Ascending aorta (tissue), 2 donors: ENCODE data around the gene CLCC1. TPM values are rescaled to one million over a fixed set of nuclear protein-coding genes. Genes with fewer than 3 reads are reported as not detected.
A peak's percentile ranks its signal among the peaks of the same experiment; 100 is the strongest.
"Not testable (repeated sequence)": the region's sequence is repeated elsewhere in the genome, so short reads cannot be mapped to it uniquely, and the experiment has no call there.

Experiments
- DNase-seq, 2 donors: peaks; one replicate each; pipeline ENCODE4 v3.0.0-alpha.2; 2019; ENCODE audit warnings: low spot score in 2 of 2
- H3K27ac ChIP-seq, 2 donors: fragments of 200-600 bp; sonication (generic); one replicate each; pipeline ENCODE4 v1.5.1; 2016 to 2017; ENCODE audit warnings: mild to moderate bottlenecking in 1 of 2
- H3K27me3 ChIP-seq: fragments of 200-600 bp; sonication (generic); one replicate; pipeline ENCODE4 v1.5.1; 2017
- H3K36me3 ChIP-seq, 2 donors: fragments of 200-600 bp; sonication (generic); one replicate each; pipeline ENCODE4 v1.5.1; 2016
- H3K4me1 ChIP-seq, 2 donors: fragments of 200-600 bp; sonication (generic); one replicate each; pipeline ENCODE4 v1.5.1; 2016 to 2017; ENCODE audit warnings: mild to moderate bottlenecking in 1 of 2
- H3K4me3 ChIP-seq, 2 donors: fragments of 200-600 bp; sonication (generic); one replicate each; pipeline ENCODE4 v1.5.1; 2016 to 2017; ENCODE audit warnings: mild to moderate bottlenecking in 1 of 2
- H3K9me3 ChIP-seq, 2 donors: fragments of 200-600 bp; sonication (generic); one replicate each; pipeline ENCODE4 v1.5.1; 2016
- CTCF ChIP-seq, 3 experiments: fragments of 200-600 bp in 2 of 3; fragments of 450-650 bp in 1 of 3; sonication (generic) in 2 of 3; IDR thresholded peaks; one replicate each; pipeline ENCODE4 v1.5.1; 2016 to 2019; ENCODE audit warnings: antibody characterized with exemption in 3 of 3, mild to moderate bottlenecking in 1 of 3, moderate library complexity in 1 of 3
- intact Hi-C: fragments of 100-400 bp; cut with DNase I; formaldehyde crosslinking; loops from one replicate; pipeline ENCODE4 v1.15.1; 2023
- total RNA-seq: library from RNA; depleted of rRNA; stranded (reverse); fragments of >200 nt; gene quantifications from one replicate; pipeline ENCODE4 v1.1.0, GENCODE V29; 2016

The CLCC1 gene
- total RNA-seq, result 18.1 TPM

GRCh38 chr1:108963052-108963686 is at the start of gene CLCC1:
CLCC1 (minus strand) TSS chr1:108963484; CDS start chr1:108950437, 13,047 bp downstream.
- peak; percentile 71 to 96 for DNase-seq
- H3K36me3 ChIP-seq, result peaks cover 0 to 4% of the 10 kb centered on the region in 2 donors
- intact Hi-C loops, result loop anchor here (2.0 to 5.0 kb wide), 6 partner anchors 80 to 464 kb away; partner anchors contain the start of genes ELAPOR1, PSMA5, STXBP3 and WDR47
- no peaks in the 10 kb centered on the region for H3K27me3 ChIP-seq
- H3K4me1 ChIP-seq, result peaks cover 11 to 13% of the 10 kb centered on the region in 2 donors
- H3K4me3 ChIP-seq, result peak within 1 kb of the TSS; percentile 76 to 91
- H3K9me3 ChIP-seq, result no peaks in the 10 kb centered on the region
- TF ChIP-seq CTCF (IDR thresholded peaks at IDR 0.05), result no peak
- H3K27ac ChIP-seq, result peak within 1 kb of the TSS; percentile 93 to 97

GRCh38 chr1:109011335-109011734 is 48.1 kb upstream of the CLCC1 start:
- Histone ChIP-seq H3K36me3 (peaks cover 29 to 63% of the 10 kb centered on the region in 2 donors), H3K27me3 (no peaks in the 10 kb centered on the region), H3K4me1 (no peaks in the 10 kb centered on the region), H3K27ac (no peak overlapping the region), H3K9me3 (peaks cover 0 to under 1% of the 10 kb centered on the region in 2 donors), H3K4me3 (no peak overlapping the region)
- TF ChIP-seq CTCF (IDR thresholded peaks at IDR 0.05), result no peak
- no peak for DNase-seq
- intact Hi-C loops, result no loop called here

- DNase-seq, H3K4me3 ChIP-seq, H3K27ac ChIP-seq, intact Hi-C loops, H3K4me1 ChIP-seq, H3K27me3 ChIP-seq, H3K9me3 ChIP-seq: not testable (repeated sequence)
- H3K36me3 ChIP-seq, result peaks cover 34 to 73% of the 10 kb centered on the region in 2 donors
Measured at GRCh38 chr1:108996622-108997021, 33.3 kb upstream of the CLCC1 start.

GRCh38 chr1:108983114-108983513 is 19.8 kb upstream of the CLCC1 start:
- no peak for DNase-seq
- Histone ChIP-seq H3K27me3 (no peaks in the 10 kb centered on the region), H3K4me1 (no peaks in the 10 kb centered on the region), H3K9me3 (no peaks in the 10 kb centered on the region), H3K4me3 (no peak overlapping the region), H3K27ac (no peak overlapping the region), H3K36me3 (peaks cover 2 to 51% of the 10 kb centered on the region in 2 donors)
- TF ChIP-seq CTCF (IDR thresholded peaks at IDR 0.05), result no peak
- intact Hi-C loops, result no loop called here

GRCh38 chr1:108976658-108977057 is 13.4 kb upstream of the CLCC1 start:
- Histone ChIP-seq H3K4me3 (no peak overlapping the region), H3K4me1 (no peaks in the 10 kb centered on the region), H3K9me3 (no peaks in the 10 kb centered on the region), H3K36me3 (peaks cover 6 to 63% of the 10 kb centered on the region in 2 donors), H3K27me3 (no peaks in the 10 kb centered on the region), H3K27ac (no peak overlapping the region)
- no peak for DNase-seq
- intact Hi-C loops, result no loop called here
- TF ChIP-seq CTCF (IDR thresholded peaks at IDR 0.05), result no peak

GRCh38 chr1:108972951-108973350 is 9.7 kb upstream of the CLCC1 start:
- Histone ChIP-seq H3K9me3 (no peaks in the 10 kb centered on the region), H3K36me3 (peaks cover 11 to 56% of the 10 kb centered on the region in 2 donors), H3K27ac (no peak overlapping the region), H3K27me3 (no peaks in the 10 kb centered on the region), H3K4me3 (no peak overlapping the region), H3K4me1 (no peaks in the 10 kb centered on the region)
- intact Hi-C loops, result no loop called here
- DNase-seq, result no peak
- TF ChIP-seq CTCF (IDR thresholded peaks at IDR 0.05), result no peak
